Sciatic nerve (tissue), 2 donors: ENCODE measurements around the gene TNNT3. TPM values are rescaled to one million over a fixed set of nuclear protein-coding genes. Genes with fewer than 3 reads are reported as not detected.

ENCODE experiments used
- ATAC-seq: fragments of 200-7000 bp; cut with Tn5 transposase; one replicate; pipeline ENCODE4 v1.9.1; 2020; ENCODE audit warnings: mild to moderate bottlenecking, moderate library complexity
- DNase-seq: peaks from one replicate; pipeline ENCODE4 v3.0.0-alpha.2; 2020; ENCODE audit warnings: low spot score
- intact Hi-C: fragments of 100-400 bp; cut with DNase I; formaldehyde crosslinking; loops from one replicate; pipeline ENCODE4 v1.14.2; 2022
- total RNA-seq: library from RNA; stranded (reverse); fragmentation: NEBNext Ultra II Directional; extraction: Animal tissue kit (Norgen Biotek cat#: 25700); gene quantifications from one replicate; pipeline ENCODE4 v1.2.1, GENCODE V29; 2021
- donor health status: DM: no; HTN: no; CAD: no.
- donor health status: DM: no; HTN: no; CAD: no.

The TNNT3 gene
- total RNA-seq, 1 donor from 2014 or later, result 35.6 TPM

GRCh38 chr11:1928470-1928890 is 9.0 kb downstream of the TNNT3 start:
- ATAC-seq (peak; percentile 39), DNase-seq (no peak)
- intact Hi-C loops, result no loop called here

DNA sequence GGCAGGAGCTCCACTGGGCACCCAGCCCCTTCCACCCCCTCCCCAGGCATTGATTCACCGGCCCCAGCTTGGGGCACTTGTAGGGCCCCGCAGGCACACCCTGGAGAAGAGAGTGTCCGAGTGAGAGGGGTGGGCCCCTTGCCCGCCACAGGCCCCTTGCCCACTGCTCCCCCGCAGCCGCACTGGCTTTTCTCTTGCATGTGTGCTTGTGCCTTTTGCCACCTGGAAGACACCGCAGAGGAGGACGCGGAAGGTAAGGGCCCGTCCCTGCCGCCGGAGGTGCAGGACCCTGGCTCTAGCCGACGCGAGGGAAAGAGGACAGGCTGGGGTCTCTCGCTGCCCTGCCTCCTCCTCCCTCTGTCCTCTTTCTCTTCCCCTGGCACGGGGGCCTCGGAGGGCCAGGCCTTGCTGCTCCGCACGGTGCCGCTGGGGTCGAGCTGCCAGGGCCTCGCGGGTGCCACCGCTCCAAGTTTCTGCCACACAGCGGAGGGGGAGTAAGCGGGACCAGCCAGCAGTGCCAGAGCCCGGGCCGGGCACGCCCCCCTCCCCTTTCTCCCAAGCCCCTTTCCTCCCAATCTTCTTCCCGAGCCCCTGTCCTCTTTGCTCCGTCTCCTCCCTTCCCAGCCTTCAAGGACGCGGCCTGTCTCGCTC is 9.5 kb downstream of the TNNT3 start:
- DNase-seq (no peak), ATAC-seq (no peak)
- intact Hi-C loops, result no loop called here

DNA sequence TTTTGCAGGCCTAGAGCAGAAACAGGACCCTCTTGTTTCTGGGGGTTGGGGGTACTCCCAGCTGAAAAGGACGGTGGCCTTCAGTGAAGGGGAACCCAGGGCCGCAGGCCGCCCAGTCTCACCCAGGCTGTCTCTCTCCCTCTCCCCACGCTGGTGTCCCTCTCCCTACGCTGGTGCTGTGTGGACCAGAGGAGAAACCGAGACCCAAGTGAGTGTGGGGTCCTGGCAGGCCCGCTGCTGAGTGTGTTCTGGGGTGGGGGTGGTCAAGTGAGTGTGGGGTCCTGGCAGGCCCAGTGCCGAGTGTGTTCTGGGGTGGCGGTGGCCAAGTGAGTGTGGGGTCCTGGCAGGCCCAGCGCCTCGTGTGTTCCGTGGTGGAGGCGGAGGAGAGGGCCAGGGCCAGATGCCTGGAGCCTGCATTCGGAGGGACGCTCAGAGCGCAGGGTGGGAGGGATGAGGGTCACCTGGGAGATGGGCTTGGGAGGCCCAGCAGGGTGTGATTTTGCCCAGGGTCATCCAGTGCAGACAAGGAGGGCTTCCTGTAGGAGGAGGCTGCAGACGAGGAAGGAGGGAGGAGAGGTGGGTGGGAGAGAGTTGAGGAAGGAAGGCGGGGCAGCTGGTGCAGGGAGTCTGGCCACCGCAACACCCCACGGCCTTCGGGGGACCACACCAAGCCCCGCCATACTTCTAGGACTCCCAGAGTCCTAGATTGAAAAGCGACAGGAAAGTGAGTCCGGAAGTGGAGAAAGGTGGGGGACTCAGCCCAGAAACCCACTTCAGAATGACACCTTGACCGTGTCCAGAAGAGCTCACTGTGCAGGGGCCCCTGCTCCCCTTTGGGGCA is 10.3 kb downstream of the TNNT3 start:
- DNase-seq (no peak), ATAC-seq (no peak)
- intact Hi-C loops, result no loop called here

DNA sequence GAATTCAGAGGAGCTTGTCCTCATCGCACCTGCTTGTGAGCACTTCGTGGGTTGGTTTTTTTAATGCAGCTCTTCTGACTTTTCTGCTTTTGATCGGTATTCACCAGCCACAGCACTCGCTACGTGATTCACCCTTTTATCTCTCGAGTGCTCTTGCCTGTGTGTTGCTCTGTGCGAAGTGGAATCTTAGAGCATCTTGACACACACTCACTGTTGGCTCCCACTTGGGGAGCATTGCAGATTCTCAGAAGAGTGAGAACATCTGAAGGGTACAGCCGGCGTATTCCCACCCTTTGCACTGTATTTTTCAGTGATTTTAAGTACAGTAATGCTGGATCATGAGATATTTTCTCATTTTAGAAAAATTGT is 10.9 kb downstream of the TNNT3 start:
- DNase-seq (no peak), ATAC-seq (peak; percentile 46)
- intact Hi-C loops, result no loop called here

GRCh38 chr11:1931341-1932104 is 12.0 kb downstream of the TNNT3 start:
- no peak for DNase-seq
- peak; percentile 59 for ATAC-seq

GRCh38 chr11:1932105-1932480 is 12.6 kb downstream of the TNNT3 start:
- intact Hi-C loops, result no loop called here
- no peak for ATAC-seq
- DNase-seq, result no peak

More at GRCh38 chr11:1931341-1932104, 12.0 kb downstream of the TNNT3 start:
- intact Hi-C loops, result no loop called here

DNA sequence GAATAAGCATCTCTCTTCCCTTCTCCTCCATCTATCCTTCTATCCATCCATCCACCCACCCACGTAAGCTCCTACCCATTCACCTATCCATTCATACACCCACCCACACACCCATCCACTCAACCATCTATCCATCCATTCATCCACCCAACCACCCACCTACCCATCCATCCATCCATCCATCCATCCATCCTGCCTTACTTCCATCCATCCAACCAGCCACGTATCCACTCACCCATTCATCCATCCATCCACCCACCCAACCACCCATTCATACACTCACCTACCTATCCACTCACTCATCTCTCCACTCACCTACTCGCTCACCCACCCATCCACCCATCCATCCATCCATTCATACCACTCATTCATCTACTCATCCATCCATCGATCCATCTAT is 13.2 kb downstream of the TNNT3 start:
- intact Hi-C loops, result no loop called here
- DNase-seq (no peak), ATAC-seq (no peak)

- DNase-seq (peak; percentile 22), ATAC-seq (no peak)
- intact Hi-C loops, result no loop called here
Observed at GRCh38 chr11:1933416-1934334, 14.2 kb downstream of the TNNT3 start.

GRCh38 chr11:1934335-1935155 is 15.0 kb downstream of the TNNT3 start:
- intact Hi-C loops, result no loop called here
- peak; percentile 53 for DNase-seq
- ATAC-seq, result no peak

DNA sequence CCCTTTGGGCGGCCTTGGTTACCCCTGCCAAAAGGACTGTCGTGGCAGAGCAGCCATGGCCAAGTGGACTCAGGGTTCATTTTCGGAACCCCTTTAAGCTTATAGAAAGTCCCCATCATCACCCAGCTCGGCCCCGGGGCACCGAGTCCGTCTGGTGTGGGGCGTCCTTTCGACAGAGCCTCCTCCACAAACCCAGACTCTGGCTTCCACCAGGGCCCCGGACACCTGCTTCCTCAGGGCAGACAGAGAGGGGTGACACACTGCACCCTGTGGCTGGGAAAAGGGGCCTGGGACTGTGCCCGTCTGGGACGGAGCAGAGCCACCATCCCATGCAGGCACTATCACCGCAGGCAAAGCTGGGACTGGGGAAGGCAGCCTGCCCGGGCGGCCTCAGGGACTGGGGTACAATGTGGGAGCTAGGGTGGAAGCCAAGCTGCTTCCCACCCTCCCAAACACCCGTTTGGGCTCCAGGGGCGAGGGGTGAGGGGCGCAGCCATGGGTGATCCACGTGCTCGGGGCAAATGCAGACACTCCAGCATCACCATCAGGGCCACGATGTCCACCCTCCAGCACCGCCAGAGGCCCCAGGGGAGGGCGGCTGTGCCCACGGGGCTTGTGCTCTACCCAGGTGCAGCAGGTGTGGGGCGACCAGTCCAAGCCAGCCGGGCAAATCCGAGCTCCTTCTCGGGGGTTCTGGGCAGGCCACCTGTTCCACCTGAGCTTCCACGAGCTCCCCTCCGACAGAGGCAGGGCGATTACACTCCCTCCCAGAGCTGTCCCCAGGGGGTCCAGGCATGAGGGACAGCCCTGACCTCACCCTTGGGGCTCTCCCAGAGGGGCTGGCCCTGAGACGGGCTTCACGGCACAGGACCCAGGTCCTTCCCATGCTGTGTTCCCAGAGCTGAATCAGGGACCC is 15.9 kb downstream of the TNNT3 start:
- intact Hi-C loops, result no loop called here
- ATAC-seq, result no peak
- DNase-seq, result peak; percentile 57

DNA sequence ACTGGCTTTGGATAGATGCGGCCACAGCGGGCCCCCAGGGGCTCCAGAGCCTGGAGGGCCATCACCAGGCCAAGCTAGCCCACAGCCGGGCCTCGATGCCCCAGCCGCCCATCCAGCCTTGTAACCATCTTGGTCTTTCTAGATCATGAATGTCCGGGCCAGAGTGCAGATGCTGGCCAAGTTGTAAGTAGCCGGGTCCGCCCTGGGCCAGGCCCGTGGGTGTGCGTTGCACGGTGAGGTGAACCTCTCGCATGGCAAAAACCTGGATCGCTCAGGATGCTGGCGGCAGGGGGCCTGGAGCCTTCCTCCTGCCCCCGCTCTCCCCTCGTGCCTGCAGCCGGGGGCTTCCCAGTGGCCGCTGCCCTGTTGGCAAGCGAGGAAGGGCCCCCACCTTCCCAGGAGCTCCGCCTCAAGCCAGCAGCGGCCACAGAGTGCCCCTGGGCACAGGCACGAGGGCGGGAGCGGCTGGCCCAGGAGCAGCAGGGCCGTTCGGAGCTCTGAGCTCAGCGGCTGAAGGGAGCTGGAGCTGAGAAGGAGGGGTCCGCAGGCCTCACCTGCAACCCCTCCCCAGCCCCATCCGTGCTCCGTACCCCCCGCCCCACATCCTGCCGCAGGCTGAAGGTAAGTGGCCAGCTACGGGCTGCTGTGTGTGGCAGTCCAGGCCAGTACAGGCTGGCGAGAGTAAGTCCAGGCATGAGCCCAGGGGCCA is 16.7 kb downstream of the TNNT3 start:
- DNase-seq, result peak; percentile 51
- ATAC-seq, result no peak
- intact Hi-C loops, result no loop called here

DNA sequence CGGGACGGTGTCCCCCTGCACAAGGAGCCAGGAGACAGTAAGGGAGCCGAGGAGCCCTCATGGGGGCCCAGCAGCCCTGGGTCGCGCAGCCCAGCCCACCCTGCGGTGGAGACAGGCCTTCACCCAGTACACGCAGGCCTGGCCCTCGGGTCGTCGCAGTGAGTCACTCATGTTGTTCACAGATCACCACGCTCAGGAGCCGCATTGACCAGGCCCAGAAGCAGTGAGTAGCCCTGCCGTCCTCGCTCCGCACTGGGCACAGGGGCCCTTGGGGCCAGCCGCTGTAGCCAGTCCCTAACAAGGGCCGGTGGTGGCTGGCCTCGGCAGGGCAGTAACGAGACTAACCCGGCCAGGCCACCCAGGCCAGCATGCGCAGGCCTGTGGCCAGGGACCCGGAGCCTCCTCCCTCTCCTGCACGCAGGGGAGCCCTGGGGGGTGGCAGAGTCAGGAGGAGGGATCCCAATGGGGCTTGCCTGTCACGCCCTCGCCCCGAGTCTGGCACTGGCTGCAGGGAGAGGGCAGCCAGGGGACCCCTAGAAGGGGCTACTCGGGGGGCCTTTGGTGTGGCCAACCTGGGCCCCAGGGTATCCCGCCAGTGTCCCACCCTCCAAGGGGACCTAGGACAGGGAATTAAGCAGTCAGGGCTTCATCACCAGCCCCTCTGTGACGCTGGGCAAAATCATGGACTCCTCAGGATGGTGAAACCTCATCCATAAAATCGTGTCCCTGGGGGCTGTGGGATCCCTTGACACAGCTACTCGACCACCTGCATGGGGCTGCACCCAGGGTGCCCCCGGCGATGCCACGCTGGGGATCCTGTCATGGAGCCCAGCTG is 17.5 kb downstream of the TNNT3 start:
- DNase-seq, result no peak
- no peak for ATAC-seq
- intact Hi-C loops, result no loop called here

DNA sequence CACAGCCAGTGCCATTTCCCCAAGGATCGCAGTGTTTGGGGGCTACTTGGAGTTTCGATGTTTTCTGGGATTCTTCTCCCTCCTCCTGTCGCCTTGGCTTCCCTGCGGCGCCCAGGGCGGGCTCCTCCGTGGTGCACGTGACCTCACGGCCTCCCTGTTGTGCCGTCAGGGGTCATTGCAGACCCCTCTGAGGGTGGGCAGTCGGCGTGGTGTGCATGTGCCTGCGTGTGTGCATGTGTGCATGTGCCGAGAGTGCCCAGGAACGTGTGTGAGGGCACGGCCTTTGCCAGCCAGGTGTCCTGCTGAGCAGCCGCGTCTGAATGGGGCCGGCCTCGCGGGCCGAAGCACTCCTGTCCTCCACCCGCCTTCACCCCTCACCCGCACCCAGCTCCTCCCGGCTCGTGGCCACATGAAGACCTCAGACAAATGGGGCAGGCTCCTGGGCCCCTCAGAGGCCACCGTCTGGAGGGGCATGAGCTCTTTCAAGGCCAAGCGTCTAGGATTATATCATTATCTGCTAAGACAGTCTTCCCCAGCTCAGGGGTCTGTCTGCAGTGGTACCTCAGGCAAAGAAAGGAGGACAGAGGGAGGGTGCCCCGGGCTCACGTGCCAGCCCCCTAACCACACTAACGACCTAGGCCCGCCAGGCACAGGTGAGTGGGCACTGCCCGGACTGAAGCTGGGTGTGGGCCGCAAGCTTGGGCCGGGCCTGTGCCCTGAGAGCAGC is 18.3 kb downstream of the TNNT3 start:
- intact Hi-C loops, result no loop called here
- ATAC-seq (no peak), DNase-seq (peak; percentile 60)

DNA sequence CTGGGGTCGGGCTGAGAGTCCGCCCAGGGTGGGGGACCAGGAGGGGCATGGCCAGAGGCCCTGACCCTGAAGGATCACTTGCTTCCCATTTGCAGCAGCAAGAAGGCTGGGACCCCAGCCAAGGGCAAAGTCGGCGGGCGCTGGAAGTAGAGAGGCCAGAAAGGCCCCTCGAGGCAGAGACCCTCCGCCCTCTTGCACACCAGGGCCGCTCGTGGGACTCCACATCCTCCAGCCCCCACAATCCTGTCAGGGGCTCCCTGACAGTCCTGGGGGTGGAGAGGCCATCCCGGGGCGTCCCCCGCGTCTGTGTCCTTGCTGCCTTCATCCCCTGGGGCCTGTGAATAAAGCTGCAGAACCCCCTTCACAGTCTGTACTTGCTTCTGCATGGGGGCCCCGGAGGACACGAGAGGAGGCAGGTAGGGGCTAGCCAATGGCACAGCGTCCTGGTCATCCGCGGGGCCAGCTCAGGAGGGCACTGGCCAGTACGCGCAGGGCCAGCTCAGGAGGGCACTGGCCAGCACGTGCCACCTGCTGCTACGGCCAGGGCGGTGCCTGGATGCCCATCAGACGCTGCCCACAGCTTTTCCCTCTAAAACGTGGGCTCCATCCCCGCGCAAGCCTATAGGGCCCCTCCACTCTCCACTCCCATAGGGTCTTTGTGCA is 19.0 kb downstream of the TNNT3 start:
- intact Hi-C loops, result no loop called here
- ATAC-seq (no peak), DNase-seq (peak; percentile 57)
